Stimulated activated CD4-positive, alpha-beta T cell treated with anti-CD3 and anti-CD28 coated beads, Interleukin-12 subunit alpha, Interleukin-12 subunit beta, amount 100 ng/mL, for 24 hours (primary cell): Measurements from ENCODE around the gene DNPEP.
"Not testable (repeated sequence)": the region's sequence is repeated elsewhere in the genome, so short reads cannot be mapped to it uniquely, and the experiment has no call there.

Source experiments
- DNase-seq, 2 experiments: peaks; one replicate each; pipeline ENCODE4 v3.0.0-alpha.2; 2020; ENCODE audit warnings: low read depth in 2 of 2

The DNPEP gene

GRCh38 chr2:219401606-219402005, 13.9 kb upstream of the DNPEP start:
- no peak for DNase-seq

GRCh38 chr2:219400562-219400961, 12.8 kb upstream of the DNPEP start:
- DNase-seq, result no peak

DNA sequence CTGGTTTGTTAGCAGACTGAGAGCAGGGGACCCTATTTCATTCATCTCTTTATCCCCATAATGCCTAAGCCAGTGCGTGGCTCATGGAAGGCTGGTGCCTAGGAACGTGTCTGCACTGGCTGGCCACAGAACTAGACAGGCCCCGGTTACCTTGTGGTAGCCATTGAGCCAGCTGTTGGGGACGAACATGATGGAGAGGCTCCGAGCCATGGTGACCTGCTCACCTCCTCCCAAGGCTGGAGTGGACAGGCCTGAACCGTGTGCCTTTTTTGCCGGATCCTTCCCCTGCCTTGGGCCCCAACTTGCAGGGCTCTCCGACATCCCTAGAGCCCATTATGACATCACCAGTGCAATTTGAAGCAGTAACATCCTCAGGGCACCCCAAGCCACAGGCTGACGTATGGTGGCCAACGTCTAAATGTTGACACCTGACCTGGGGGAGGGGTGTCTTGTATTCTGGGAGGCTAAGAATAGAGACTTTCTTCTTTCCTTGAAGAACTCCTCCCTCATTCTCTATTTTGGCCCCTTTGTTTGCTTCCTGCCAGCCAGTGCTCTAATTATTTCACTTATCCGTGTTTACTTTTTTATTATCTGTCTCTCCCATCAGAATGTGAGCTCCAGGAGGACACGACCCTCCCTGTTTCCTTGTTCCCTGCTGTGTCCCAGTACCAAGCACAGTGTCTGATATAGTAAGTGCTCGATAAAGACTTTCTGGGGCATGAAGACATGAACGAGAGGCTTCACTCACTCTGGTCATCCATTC, 12.2 kb upstream of the DNPEP start:
- DNase-seq, result no peak

- no peak for DNase-seq
These were observed 11.1 kb upstream of the DNPEP start for GRCh38 chr2:219398721-219399363.

DNA sequence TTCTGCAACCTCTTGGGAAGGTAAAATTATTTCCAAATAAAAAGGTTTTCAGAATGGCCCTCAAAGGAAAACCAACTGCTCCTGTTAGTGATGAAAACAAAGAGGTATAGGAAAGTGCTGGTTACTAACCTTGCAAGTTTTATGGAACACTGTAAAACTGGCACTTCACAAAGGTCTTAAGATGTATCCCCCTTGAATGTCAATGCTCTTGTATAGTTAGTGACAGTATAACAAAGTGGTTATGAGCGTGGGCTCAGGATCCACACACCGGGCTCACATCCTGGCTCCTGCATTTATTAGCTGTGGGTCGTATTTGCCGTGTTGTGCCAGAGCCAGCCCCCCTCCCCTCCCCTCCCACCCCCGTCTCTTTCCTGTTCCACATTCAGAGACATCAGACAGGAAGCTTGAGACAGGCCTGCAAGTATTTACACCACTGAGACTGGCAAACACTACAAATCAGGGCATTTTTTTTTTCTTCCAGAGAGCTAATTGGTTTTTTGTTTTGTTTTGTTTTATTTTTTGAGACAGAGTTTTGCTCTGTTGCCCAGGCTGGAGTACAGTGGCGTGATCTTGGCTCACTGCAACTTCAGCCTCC, 9.2 kb upstream of the DNPEP start:
- DNase-seq, result no peak

GRCh38 chr2:219395609-219396008, 7.9 kb upstream of the DNPEP start:
- DNase-seq, result no peak

DNA sequence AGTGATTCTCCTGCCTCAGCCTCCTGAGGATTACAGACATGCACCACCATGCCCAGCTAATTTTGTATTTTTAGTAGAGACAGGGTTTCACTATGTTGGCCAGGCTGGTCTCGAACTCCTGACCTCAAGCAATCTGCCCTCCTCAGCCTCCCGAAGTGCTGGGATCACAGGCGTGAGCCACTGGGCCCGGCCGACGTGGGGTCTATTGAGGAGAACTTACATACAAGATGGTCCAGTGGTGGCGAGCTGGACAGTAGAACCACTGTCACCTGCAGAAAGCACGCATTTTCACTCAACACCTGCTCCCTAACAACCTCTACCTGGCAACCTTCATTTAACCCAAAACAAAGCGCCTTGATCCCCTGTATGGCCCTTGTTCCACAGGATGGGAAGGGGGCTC, 7.3 kb upstream of the DNPEP start:
- DNase-seq, result not testable (repeated sequence)

DNA sequence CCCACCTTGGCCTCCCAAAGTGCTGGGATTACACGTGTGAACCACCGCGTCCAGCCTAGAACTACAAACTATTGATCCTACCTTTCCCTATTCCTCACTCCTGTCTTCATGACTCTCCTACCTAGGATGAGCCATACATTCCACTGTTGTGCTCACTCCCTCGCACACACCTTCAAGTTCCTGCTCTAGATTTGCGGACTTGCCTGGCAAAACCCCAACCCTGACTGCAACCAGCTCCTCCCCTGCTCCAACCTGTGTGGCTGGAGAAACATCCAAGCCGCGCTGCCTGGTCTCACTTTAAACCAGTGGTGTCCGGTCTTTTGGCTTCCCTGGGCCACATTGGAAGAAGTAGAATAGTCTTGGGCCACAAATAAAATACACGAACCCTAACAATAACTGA, 5.0 kb upstream of the DNPEP start:
- DNase-seq, result no peak

- no peak for DNase-seq
These were observed 1.1 kb upstream of the DNPEP start for GRCh38 chr2:219388907-219389156.

- DNase-seq, result peak; percentile 98 to 99
These were observed 602 bp upstream of the DNPEP start for GRCh38 chr2:219388121-219388906.

DNA sequence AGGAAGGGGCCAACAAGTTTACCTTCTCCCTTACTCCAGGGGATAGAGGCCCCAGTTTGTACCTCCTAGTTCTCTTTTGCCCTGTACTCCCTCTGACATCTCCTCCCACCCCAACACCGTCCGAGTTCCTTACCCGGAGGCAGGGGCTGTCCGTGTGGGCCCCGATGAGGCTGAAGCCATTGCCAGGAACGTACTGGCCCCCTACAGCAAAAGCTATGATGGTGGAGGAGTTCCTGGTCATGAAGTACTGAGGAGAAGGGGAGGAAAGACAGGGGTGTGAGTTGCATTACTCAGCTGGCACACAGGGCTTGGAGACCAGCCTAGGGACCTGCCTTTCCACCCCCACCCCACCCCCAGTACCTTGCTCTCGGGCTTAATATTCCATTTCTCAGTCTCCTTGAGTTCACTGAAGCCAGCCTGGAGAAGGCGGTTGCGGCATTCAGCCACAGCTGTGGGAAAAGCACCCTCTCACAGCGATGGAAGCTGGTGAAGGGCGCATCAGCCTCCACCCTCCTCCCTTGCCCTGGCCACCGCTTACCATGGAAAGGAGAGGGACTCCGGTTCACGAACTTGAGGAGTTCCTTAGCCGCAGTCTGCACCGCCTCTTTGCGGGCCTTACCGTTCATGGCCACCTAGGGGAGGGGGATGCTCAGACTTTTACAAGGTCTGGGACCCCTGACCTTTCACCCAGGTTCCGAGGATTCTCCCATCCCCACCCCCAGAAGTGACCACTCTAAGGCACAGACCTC, 1.0 kb downstream of the DNPEP start:
- no peak for DNase-seq

DNA sequence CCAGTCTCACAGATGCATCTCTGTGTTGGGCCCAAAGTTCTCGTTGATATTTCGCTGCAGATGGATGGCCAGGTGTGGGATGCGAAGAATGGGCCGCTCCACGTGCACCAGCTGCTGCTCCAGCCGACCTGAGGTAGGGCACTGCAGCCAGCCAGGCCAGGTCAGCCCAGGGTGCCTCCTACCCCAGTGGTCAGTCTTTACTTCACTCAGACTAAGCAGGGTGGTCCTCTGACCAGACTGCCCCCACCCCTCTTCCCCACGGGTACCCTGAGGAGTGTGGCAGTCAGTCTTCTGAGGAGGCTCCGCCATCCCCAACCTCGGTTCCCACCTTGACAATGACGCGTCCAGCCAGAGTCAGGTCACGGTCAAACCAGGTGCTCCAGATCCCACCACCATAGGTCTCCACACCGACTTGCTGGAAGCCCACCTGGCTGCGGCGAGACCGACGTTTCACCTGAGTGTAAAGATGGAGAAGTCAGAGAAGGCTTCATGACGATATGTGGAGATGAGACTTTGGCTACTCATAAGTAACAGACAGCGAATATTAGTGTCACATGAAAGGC, 1.7 kb downstream of the DNPEP start:
- no peak for DNase-seq

DNA sequence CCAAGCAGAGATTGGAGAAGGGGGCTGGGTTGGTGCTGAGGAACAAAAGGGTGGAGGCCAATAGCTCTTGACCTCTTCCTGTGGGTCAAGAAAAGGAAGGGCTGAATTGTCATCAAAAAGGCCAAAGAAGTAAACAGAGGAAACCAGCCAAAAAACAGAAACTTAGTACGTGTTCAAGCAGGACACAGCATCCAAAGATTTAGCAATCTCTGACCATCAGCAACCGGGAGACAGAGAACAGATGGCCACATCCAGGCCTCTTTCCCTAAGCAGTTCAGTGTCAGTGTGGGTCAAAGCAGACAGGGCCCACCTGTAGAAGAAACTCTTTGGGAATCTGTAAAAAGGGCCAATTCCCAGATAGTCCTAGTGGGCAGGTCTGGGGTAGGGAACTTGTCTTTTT, 2.9 kb downstream of the DNPEP start:
- no peak for DNase-seq

DNA sequence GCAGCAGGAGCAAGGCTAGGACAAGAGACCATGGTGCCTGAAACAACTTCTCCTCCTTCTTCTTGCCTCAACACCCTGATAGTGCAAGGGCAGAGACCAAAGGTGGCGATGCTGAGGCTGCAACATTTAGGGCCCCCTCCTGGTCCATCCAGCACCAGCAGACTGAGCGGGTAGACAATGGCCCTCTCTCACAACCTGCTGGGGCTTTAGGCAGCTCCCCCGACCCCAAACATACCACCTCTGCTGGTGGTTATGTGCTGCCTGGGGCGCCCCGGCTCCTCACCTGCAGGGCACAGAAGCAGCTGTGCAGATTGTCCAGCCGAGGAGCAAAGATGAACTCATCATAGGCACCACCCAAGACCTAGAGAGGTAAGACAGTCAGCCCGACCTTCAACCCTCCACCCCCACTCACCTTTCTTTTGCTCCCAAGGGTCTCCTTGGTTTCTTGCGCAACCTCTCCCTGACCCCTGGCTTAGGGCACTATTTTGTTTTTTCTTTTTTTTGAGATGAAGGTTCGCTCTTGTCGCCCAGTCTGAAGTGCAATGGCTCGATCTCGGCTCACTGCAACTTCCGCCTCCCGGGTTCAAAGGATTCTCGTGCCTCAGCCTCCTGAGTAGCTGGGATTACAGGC, 3.5 kb downstream of the DNPEP start:
- no peak for DNase-seq

DNA sequence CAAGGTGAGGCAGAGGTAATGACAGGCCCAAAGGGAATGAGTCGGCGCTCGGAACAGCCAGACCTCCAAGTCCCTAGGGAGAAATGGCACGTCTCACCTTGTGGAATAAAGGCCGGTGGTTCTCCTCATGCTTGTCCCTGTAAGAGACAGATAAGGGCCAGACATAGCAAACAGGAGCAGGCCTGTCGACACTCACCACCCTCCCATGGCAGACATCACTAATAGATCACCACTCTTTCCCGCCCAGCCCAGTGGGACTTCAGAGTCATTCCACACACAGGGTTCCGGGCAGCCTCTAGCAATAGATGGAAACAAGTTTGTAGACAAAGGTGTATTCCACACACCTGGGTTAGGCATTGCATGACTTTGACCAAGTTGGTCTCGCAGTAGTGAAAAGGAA, 6.3 kb downstream of the DNPEP start:
- DNase-seq, result no peak

- DNase-seq, result no peak
These were observed 6.8 kb downstream of the DNPEP start for GRCh38 chr2:219380926-219381325.

- no peak for DNase-seq
These were observed 9.4 kb downstream of the DNPEP start for GRCh38 chr2:219378163-219378851.

GRCh38 chr2:219369447-219369861, 18.3 kb downstream of the DNPEP start:
- no peak for DNase-seq

DNA sequence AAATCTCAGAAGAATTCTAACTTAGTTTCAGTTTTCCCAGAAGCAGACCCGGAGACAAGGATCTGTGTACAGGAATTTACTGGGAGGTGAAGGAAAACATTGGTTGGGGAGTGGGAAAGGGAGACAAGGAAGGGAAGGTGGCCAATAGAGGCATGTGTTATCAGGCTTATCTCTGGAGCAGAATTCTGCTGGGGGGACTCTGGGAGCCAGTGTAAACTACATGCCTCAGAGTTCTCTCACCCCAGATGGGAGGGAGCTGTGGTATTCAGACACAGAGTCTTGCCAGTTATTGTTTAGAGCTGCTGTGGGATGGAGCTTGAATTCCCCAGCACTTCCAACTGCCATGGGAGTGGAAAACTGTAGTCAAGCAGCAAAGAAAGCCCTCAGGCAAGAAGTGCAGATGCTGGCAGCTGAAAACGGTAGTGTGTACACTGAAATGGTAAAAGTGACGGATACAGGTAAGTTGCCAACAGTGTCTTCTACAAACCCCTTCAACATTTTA, 19.0 kb downstream of the DNPEP start:
- no peak for DNase-seq

DNA sequence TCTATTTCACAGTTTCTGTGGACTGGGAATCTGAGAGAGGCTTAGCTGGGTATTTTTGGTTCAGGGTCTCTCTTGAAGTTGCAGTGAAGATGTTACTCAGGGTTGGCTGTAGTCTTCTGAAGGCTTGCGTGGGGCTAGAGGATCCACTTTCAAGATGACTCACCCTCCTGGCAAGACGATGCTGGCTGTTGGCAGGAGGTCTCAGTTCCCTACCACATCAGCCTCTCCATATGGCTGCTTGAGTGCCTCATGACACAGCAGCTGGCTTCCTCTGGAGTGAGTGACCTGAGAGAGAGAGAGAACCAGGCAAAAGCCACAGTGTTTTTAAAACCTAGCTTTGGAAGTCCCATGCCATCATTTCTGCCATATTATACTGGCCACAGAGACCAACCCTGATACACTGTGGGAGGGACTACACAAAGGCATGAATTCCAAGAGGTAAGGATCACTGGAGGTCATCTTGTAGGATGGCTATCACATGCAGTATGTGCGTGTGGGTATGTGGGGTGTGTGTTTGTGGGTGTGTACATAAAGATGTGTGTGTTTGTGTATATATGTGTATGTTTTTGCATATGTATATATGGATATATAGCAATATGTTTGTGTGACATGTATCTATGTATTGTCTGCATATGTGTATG, 25.1 kb downstream of the DNPEP start:
- no peak for DNase-seq
